GM12873 (cell line): ENCODE results near the gene KCNK7.

Source experiments
- CTCF ChIP-seq: IDR thresholded peaks from 2 replicates; pipeline ENCODE4 v1.5.1; 2012; ENCODE audit warnings: low read depth, mild to moderate bottlenecking, moderate library complexity, low read length, control low read depth; ENCODE audit not compliant: insufficient read depth; ENCODE audit errors: missing control alignments

The KCNK7 gene

GRCh38 chr11:65639623-65640482 lies 44.3 kb upstream of the KCNK7 start:
- TF ChIP-seq CTCF, result no peak

GRCh38 chr11:65637794-65638419 lies 42.3 kb upstream of the KCNK7 start, which contains the start of gene SIPA1:
Gene SIPA1 (plus strand): TSS chr11:65638101. CDS start chr11:65640922, 2,821 bp downstream.
- peak; percentile 30 for TF ChIP-seq CTCF

GRCh38 chr11:65637032-65637557 lies 41.5 kb upstream of the KCNK7 start:
- TF ChIP-seq CTCF, result no peak

GRCh38 chr11:65636108-65637031 lies 40.8 kb upstream of the KCNK7 start:
- TF ChIP-seq CTCF, result no peak

- TF ChIP-seq CTCF, result no peak
Observed at GRCh38 chr11:65634905-65635731, 39.5 kb upstream of the KCNK7 start.

GRCh38 chr11:65634440-65634839 lies 38.8 kb upstream of the KCNK7 start:
- no peak for TF ChIP-seq CTCF
